ENCODE data around the gene SLC15A1.
"Not testable (repeated sequence)": the region's sequence is repeated elsewhere in the genome, so short reads cannot be mapped to it uniquely, and the experiment has no call there.

SLC15A1 gene

DNA sequence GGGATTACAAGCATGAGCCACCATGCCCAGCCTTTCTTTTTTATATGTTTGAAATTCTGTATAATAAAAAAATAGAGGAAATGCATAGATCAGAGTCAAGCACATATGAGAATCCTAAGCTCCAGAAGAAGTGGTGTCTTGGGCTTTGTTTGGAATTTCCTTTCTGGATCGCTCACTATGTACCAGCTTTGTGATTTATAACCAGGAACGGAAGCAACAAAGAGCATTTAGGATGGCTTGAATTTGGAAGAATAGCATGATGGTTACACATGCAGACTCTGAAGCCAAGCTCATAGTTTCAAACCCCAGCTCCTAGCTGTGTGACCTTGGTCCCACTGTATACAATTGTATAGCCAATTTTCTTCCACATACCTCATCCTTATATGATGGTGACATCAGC lies 28.0 kb upstream of the SLC15A1 start:
- DNase-seq = no peak

GRCh38 chr13:98779695-98780094 lies 27.2 kb upstream of the SLC15A1 start:
- DNase-seq = no peak

DNA sequence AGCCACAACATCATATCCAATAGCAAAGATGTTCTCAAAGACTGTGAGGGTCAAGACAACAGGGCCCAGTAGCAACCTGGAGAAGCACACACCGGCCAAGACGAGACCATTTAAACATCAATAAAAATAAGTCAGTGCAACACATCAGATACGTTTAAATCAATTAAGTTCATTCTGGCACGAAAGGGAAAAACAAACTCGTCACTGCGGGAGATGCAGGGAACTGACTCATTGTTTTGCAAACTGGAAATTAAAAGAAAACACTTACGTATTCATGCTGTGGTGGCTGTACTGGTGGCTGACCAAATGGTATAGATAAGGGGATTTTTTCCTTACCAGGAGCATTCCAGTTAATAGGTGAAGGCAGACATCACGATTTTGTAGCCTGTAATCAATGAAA lies 26.3 kb upstream of the SLC15A1 start:
- DNase-seq = no peak

GRCh38 chr13:98776644-98777043 lies 24.2 kb upstream of the SLC15A1 start:
- no peak for DNase-seq

DNA sequence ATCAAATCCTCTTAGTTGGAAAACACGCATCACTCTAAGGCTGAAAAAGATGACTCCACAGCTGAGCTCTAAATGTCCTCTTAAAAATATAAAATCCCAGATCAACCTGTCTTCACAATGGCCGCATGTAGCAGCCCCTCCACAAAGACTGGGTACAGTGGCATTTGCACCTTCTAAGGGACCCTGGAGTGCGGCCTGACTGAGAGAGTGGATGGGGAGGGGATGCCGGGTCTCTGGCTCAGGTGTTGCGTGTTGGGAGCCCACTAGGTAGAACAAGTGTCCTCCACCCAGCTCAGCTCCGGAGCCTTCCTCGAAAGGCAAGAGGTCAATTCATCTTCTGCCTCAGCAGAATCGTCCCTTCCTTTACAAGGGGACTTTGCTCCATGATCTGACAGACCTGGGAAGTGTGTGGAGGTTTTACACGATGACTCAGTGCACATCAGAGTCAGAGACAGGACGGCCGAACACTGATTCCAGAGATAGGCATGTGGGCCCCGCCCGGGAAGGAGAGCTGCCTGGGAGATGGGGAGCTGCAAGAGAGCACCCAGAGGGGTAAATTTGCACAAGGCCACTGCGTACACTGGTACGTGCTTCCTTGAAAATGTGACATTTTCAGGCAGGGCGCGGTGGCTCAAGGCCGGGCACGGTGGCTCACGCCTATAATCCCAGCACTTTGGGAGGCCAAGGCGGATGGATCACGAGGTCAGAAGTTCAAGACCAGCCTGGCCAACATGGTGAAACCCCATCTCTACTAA lies 23.5 kb upstream of the SLC15A1 start:
- DNase-seq = no peak

- no peak for DNase-seq
These were observed 22.9 kb upstream of the SLC15A1 start for GRCh38 chr13:98775386-98775785.

- no peak for DNase-seq
These were observed 22.3 kb upstream of the SLC15A1 start for GRCh38 chr13:98774776-98775175.

DNA sequence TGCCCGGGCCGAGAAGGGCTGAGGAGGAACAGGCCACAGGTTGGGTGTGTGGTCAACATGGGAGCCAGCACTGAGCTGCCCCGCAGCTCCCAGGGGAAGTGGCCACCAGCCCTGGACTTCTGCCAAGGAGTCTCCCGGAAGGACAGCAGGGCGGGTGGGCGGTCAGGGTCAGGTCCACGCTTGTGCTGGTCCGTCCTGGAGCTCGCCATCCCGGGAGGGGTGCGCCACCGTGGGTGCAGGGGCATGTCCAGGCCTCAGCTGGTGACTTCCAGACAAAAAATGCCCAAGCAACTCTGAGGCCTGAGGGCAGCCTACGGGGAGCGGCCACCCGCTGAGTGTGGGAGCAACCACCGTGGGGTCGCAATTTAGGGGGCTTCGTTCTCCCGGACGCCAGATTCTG lies 21.4 kb upstream of the SLC15A1 start:
- DNase-seq = no peak

GRCh38 chr13:98772794-98773452 lies 20.5 kb upstream of the SLC15A1 start:
- no peak for DNase-seq

GRCh38 chr13:98771838-98772611 lies 19.6 kb upstream of the SLC15A1 start:
- no peak for DNase-seq

DNA sequence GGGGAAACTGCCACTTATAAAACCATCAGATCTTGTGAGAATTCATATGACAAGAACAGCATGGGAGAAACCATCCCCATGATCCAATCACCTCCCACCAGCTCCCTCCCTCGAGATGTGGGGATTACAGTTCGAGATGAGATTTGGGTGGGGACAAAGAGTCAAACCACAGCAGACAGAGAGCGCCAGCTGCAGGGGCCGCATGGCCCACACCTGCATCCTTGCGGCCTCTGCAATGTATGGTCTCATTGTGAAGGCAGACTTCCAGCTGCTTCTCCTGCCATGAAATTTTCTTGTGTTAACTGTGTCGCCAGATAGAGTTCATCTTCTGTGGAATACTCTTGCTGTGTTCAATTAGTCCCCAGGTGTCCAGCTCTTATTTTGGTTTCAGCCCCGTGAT lies 17.3 kb upstream of the SLC15A1 start:
- DNase-seq = no peak

- DNase-seq = no peak
These were observed 16.1 kb upstream of the SLC15A1 start for GRCh38 chr13:98768522-98768921.

GRCh38 chr13:98766697-98767096 lies 14.2 kb upstream of the SLC15A1 start:
- DNase-seq = no peak

DNA sequence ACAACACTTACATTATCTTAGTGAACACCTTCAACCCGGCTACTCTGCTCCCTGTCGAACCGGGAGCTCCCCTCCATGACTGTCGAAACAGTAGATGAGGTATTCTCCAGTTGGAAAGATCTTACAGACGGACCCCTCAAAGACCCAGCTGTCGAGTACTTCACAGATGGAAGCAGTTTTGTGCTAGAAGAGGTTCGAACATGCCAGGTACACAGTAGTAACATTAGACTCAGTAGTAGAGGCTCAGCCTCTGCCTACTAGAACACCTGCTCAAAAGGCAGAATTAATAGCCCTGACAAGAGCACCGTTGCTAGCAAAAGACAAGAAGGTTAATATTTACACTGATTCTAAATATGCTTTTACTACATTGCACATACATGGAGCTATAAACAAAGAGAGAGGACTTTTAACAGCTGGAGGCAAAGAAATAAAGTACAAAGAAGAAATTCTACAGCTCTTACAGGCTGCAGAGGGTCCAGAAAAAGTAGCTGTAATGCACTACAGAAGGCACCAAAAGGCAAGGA lies 13.6 kb upstream of the SLC15A1 start:
- DNase-seq = no peak

DNA sequence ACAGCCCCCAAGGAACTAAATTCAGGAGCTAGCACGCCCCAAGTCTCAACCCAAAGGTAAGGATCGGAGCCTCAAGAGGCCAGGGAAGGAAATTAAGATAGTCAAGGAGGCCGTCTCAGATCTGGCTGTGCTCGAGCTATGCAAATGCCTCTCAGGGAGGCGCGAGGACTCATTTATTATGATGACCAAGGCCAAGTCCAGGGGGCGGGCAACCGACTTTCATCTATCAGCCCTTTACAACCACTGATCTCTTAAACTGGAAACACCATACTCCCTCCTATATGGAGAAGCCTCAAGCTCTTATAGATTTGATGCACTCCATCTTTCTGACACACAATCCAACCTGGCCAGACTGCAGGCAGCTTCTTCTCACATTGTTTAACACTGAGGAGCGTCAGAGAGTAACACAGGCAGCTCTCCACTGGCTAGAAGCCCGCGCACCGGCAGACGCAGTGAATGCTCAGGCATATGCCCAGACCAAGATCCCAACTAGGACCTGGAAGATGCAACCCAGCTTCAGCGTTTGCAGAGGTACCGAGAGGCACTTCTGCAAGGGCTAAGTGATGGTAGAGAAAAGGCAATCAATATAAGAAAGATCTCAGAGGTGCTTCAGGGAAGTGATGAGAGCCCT lies 9.6 kb upstream of the SLC15A1 start:
- DNase-seq = no peak

DNA sequence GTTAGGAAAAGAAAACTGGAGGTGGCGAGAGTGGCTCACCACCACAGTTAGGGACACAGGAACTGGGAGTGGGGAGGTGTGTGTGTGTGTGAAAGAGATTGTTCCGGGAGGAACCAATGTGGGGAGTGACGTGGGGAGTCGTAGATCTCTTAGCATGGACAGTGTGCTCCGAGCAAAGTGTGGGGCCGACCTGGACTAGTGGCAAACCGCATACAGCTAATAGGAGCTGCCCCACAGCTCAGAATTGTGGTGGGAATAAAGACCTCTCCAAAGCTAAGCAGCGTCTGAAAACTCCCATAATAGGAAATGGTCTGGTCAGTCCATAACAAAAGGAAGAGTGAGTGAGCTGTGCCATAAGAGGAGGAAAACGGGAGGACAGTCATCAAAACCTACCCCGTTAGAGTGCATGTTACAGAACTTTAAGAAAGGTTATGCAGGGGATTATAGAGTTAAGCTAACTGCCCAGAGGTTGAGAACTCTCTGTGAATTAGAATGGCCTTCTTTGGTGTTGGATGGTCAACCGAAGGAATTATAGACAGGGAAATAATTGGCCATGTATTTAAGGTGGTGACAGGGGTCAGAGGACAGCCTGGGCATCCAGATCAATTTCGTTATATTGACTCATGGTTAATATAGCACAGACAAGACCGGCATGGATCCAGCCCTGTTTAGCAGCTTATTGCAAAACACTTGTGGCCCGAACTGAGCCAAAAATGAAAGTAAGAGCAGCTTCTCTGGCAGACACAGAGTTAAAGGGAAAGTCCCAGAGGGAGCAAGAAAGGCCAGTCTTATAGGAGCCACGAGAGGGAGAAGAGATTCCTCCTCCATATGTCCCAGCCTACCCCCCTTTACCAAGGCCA lies 8.9 kb upstream of the SLC15A1 start:
- no peak for DNase-seq

GRCh38 chr13:98755729-98756128 lies 3.3 kb upstream of the SLC15A1 start:
- DNase-seq = no peak

- DNase-seq = no peak
These were observed 2.6 kb upstream of the SLC15A1 start for GRCh38 chr13:98755116-98755515.

DNA sequence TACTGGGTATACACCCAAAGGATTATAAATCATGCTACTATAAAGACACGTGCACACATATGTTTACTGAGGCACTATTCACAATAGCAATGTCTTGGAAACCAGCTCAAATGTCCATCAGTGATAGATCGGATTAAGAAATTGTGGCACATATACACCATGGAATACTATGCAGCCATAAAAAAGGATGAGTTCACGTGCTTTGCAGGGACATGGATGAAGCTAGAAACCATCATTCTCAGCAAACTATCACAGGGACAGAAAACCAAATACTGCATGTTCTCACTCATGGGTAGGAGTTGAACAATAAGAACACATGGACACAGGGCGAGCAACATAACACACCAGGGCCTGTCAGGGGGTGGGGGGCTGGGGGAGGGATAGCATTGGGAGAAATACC lies 2.0 kb upstream of the SLC15A1 start:
- DNase-seq = not testable (repeated sequence)

DNA sequence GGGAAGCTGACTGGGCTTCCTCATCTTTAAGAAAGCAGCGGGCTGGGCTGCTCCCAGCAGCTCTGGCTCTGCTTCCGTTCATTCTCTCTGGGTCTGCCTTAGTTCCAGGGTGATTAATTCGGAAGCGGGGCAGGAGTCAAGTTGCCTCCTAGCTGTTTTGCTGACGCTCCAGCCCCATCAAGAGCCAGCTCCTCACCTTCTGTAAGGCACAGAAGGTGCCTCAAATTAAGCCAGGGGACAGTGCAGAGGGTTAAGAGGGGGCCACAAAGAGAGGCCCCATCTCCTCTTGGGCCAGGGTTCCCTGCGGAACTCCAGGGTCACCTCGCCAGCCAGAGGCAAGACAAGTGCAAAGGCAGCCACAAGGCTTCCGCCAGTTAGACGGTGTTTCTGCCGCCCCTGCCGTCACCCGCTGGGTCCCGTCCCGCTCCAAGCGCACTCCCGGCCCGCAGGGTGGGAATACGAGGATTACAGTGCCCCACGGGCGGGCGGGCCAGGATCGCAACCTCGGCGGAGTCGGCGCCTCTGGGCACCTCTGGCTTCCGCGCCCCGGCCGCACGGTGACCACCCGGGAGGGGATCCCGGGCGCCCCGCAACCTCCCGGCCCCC lies 508 bp downstream of the SLC15A1 start:
- DNase-seq = no peak

DNA sequence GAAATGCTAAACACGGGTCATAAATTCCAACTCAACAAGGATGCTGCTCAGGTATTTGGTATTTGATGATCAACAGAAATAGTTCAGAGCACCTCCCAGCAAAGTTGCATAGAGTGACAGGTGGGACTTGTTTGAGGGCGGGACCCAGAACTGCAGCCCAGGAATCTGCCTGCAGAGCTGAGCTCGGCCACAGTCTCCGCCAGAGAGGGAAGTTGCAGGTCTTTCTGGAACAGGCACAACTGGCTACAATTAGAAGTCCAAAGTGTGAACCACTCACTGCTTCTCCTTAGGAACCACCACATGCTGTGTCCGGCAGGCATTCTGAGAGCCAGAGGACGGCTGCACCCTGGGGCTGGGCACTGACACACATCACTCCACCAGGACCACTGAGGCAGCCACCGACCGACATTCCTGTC lies 1.1 kb downstream of the SLC15A1 start:
- DNase-seq = no peak

DNA sequence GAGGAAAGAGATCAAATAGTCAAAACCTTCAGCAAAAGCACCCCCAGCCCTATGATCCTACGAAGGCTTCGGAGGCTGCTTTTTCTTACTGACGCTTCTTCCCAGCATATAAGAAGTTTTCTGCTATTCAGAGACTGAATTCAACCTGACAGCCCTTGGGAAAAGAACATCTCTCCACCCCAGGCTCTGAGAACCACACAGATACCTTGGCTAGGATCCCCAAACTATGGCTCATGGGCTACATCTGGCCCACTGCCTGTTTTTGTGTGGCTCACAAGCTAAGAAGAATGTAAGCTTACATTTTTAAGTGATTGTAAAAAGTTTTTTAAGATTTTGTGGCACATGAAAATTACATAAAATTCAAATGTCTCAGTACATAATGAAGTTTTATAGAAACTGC lies 3.0 kb downstream of the SLC15A1 start:
- no peak for DNase-seq

Measured in effector CD4-positive, alpha-beta T cell (primary cell).